Liver (tissue), 9 donors: Measurements from ENCODE around the gene ZKSCAN7. TPM values are rescaled to one million over a fixed set of nuclear protein-coding genes. Genes with fewer than 3 reads are reported as not detected.

ENCODE experiments used
- DNase-seq: peaks from one replicate; pipeline ENCODE4 v3.0.0-alpha.2; 2017; ENCODE audit warnings: low spot score
- H3K27ac ChIP-seq, 2 donors: one replicate each; pipeline ENCODE4 v1.7.0; 2013; ENCODE audit warnings: inconsistent platforms in 2 of 2, low read length in 2 of 2, control low read depth in 1 of 2, low read depth in 1 of 2, mild to moderate bottlenecking in 1 of 2
- H3K27me3 ChIP-seq, 4 donors: one replicate each; pipeline versions ENCODE4 v1.6.1 to v1.7.0; 2013; ENCODE audit warnings: low read length in 3 of 4, inconsistent platforms in 1 of 4, mild to moderate bottlenecking in 1 of 4, moderate library complexity in 1 of 4; ENCODE audit not compliant: control insufficient read depth in 4 of 4, insufficient read depth in 4 of 4
- H3K36me3 ChIP-seq, 4 donors: one replicate each; pipeline versions ENCODE4 v1.6.1 to v1.7.0; 2013; ENCODE audit warnings: low read length in 3 of 4, mild to moderate bottlenecking in 3 of 4, low read depth in 1 of 4, moderate library complexity in 1 of 4; ENCODE audit not compliant: control insufficient read depth in 4 of 4, insufficient read depth in 3 of 4
- H3K4me1 ChIP-seq, 4 donors: one replicate each; pipeline versions ENCODE4 v1.6.1 to v1.7.0; 2013; ENCODE audit warnings: low read length in 3 of 4, mild to moderate bottlenecking in 3 of 4, moderate library complexity in 1 of 4; ENCODE audit not compliant: control insufficient read depth in 4 of 4, insufficient read depth in 4 of 4
- H3K4me3 ChIP-seq, 3 donors: one replicate each; pipeline versions ENCODE4 v1.6.1 to v1.7.0; 2013; ENCODE audit warnings: low read length in 3 of 3, control low read depth in 1 of 3, low read depth in 1 of 3, mild to moderate bottlenecking in 1 of 3
- H3K9ac ChIP-seq, 2 donors: one replicate each; pipeline ENCODE4 v1.7.0; 2013; ENCODE audit warnings: low read length in 2 of 2, mild to moderate bottlenecking in 2 of 2, moderate library complexity in 2 of 2, control low read depth in 1 of 2, low read depth in 1 of 2
- H3K9me3 ChIP-seq, 4 donors: one replicate each; pipeline versions ENCODE4 v1.6.1 to v1.7.0; 2013; ENCODE audit warnings: low read length in 3 of 4; ENCODE audit not compliant: control insufficient read depth in 4 of 4
- EGR1 ChIP-seq, 2 donors: IDR thresholded peaks; 2 replicates each; pipeline ENCODE4 v1.6.1; 2016 to 2018; ENCODE audit warnings: antibody characterized with exemption in 2 of 2, low read depth in 2 of 2
- FOXA1 ChIP-seq: IDR thresholded peaks from 2 replicates; pipeline ENCODE4 v1.6.1; 2016; ENCODE audit warnings: antibody characterized with exemption
- FOXA2 ChIP-seq: IDR thresholded peaks from 2 replicates; pipeline ENCODE4 v1.6.1; 2016; ENCODE audit warnings: antibody characterized with exemption
- GABPA ChIP-seq, 2 donors: IDR thresholded peaks in 1 of 2; conservative IDR thresholded peaks in 1 of 2; 2 replicates each; pipeline ENCODE4 v1.6.1; 2016; ENCODE audit warnings: antibody characterized with exemption in 2 of 2, mild to moderate bottlenecking in 1 of 2, moderate library complexity in 1 of 2
- HNF4A ChIP-seq, 2 donors: conservative IDR thresholded peaks; 2 replicates each; pipeline ENCODE4 v1.6.1; 2016; ENCODE audit warnings: antibody characterized with exemption in 2 of 2, mild to moderate bottlenecking in 2 of 2
- HNF4G ChIP-seq: IDR thresholded peaks from 2 replicates; pipeline ENCODE4 v1.6.1; 2016; ENCODE audit warnings: antibody characterized with exemption
- JUND ChIP-seq, 2 donors: IDR thresholded peaks; 2 replicates each; pipeline ENCODE4 v1.6.1; 2016; ENCODE audit warnings: antibody characterized with exemption in 2 of 2
- NR2F2 ChIP-seq: IDR thresholded peaks from 2 replicates; pipeline ENCODE4 v1.6.1; 2016; ENCODE audit warnings: antibody characterized with exemption
- RAD21 ChIP-seq, 2 donors: IDR thresholded peaks; 2 replicates each; pipeline ENCODE4 v1.6.1; 2016; ENCODE audit warnings: antibody characterized with exemption in 2 of 2, mild to moderate bottlenecking in 2 of 2
- RXRA ChIP-seq, 2 donors: IDR thresholded peaks; 2 replicates each; pipeline ENCODE4 v1.6.1; 2017 to 2018; ENCODE audit warnings: antibody characterized with exemption in 2 of 2, mild to moderate bottlenecking in 1 of 2
- SP1 ChIP-seq: IDR thresholded peaks from 2 replicates; pipeline ENCODE4 v1.6.1; 2018; ENCODE audit warnings: antibody characterized with exemption, mild to moderate bottlenecking
- TAF1 ChIP-seq: conservative IDR thresholded peaks from 2 replicates; pipeline ENCODE4 v1.6.1; 2016; ENCODE audit warnings: antibody characterized with exemption, mild to moderate bottlenecking
- YY1 ChIP-seq: IDR thresholded peaks from 2 replicates; pipeline ENCODE4 v1.6.1; 2016; ENCODE audit warnings: antibody characterized with exemption, mild to moderate bottlenecking
- WGBS: extraction: QIAGEN DNeasy Blood & Tissue Kit; methylation state at CpG from one replicate; pipeline ENCODE4 v1.1.7; 2013; 5-methylcytosine and 5-hydroxymethylcytosine counted together
- polyA plus RNA-seq, 2 donors: library from polyadenylated mRNA; stranded (reverse) in 1 of 2; unstranded in 1 of 2; fragments of 200-250 nt in 1 of 2; fragments of >200 nt in 1 of 2; fragmentation: Nextera tagmentation in 1 of 2; extraction: Ambion mirVana in 1 of 2; gene quantifications; one replicate each; pipeline versions ENCODE4 v1.2.1 to v1.2.3, GENCODE V29; 2013 to 2015
- total RNA-seq, 2 donors: library from RNA; depleted of rRNA; stranded (reverse); fragments of >200 nt; gene quantifications; one replicate each; pipeline ENCODE4 v1.2.3, GENCODE V29; 2014
- TF ChIP-seq, protein P1 (sequence below): fragments of 150-350 bp; IDR thresholded peaks from 2 replicates; pipeline ENCODE4 v1.5.1; 2017; ENCODE audit warnings: improper control_type of control experiment, low read depth, low read length; ENCODE audit not compliant: missing input control
- TF ChIP-seq, protein P2 (sequence below): IDR thresholded peaks from 2 replicates; pipeline ENCODE4 v1.6.1; 2016; ENCODE audit warnings: antibody characterized with exemption
- TF ChIP-seq, protein P3 (sequence below): IDR thresholded peaks from 2 replicates; pipeline ENCODE4 v1.6.1; 2016; ENCODE audit warnings: antibody characterized with exemption, mild to moderate bottlenecking
- TF ChIP-seq, protein P4 (sequence below): IDR thresholded peaks from 2 replicates; pipeline ENCODE4 v1.6.1; 2016; ENCODE audit warnings: antibody characterized with exemption
- TF ChIP-seq, protein P5 (sequence below): IDR thresholded peaks from 2 replicates; pipeline ENCODE4 v1.6.1; 2016; ENCODE audit warnings: antibody characterized with exemption
- donor health status: healthy.
- donor health status: healthy.
- donor health status: healthy.
- donor health status: healthy.
- donor health status: healthy.

Gene ZKSCAN7
- total and polyA plus RNA-seq, 4 donors: 1.1 to 4.4 (median 2.2) TPM

DNA sequence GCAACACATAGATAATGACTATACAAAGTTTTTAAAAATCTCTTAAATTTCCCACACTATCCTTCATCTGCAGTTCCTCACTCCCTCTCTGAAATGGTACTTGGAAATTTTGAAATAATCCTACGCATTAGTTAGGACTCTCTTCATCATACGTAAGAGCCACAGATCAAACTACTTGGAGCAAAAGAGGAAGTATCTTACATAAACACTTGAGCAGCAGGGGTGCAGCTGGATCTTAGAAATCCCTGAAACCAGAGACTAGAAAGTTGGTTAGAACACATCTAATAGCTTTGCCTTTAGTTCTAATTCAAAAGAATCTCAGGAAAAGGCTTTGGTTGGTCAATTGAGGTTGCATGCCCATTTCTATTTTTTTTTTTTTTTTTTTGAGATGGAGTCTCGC is 38.8 kb upstream of the ZKSCAN7 start:
- DNase-seq: no peak
- no peak overlapping the region for H3K4me3 ChIP-seq
- 82% methylated on average over 2 of the region's 3 CpGs for WGBS
- H3K36me3 ChIP-seq: no peaks in the 10 kb centered on the region
- H3K27ac ChIP-seq: no peak overlapping the region
- no peaks in the 10 kb centered on the region for H3K9me3 ChIP-seq
- H3K27me3 ChIP-seq: no peaks in the 10 kb centered on the region
- peaks cover 0 to 4% (median under 1%) of the 10 kb centered on the region in 4 donors for H3K4me1 ChIP-seq
- TF ChIP-seq RXRA (IDR thresholded peaks at IDR 0.05): no peak
- no peak for TF ChIP-seq GABPA (IDR thresholded peaks at IDR 0.05 in 1 of 2, conservative IDR thresholded peaks at IDR 0.05 in 1 of 2)
- no peak for TF ChIP-seq NR2F2
- TF ChIP-seq, protein P1, sequence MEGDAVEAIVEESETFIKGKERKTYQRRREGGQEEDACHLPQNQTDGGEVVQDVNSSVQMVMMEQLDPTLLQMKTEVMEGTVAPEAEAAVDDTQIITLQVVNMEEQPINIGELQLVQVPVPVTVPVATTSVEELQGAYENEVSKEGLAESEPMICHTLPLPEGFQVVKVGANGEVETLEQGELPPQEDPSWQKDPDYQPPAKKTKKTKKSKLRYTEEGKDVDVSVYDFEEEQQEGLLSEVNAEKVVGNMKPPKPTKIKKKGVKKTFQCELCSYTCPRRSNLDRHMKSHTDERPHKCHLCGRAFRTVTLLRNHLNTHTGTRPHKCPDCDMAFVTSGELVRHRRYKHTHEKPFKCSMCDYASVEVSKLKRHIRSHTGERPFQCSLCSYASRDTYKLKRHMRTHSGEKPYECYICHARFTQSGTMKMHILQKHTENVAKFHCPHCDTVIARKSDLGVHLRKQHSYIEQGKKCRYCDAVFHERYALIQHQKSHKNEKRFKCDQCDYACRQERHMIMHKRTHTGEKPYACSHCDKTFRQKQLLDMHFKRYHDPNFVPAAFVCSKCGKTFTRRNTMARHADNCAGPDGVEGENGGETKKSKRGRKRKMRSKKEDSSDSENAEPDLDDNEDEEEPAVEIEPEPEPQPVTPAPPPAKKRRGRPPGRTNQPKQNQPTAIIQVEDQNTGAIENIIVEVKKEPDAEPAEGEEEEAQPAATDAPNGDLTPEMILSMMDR: no peak
- no peak for TF ChIP-seq FOXA1
- TF ChIP-seq YY1: no peak
- no peak for TF ChIP-seq RAD21 (IDR thresholded peaks at IDR 0.05)
- no peak for TF ChIP-seq HNF4G
- H3K9ac ChIP-seq: no peak overlapping the region

DNA sequence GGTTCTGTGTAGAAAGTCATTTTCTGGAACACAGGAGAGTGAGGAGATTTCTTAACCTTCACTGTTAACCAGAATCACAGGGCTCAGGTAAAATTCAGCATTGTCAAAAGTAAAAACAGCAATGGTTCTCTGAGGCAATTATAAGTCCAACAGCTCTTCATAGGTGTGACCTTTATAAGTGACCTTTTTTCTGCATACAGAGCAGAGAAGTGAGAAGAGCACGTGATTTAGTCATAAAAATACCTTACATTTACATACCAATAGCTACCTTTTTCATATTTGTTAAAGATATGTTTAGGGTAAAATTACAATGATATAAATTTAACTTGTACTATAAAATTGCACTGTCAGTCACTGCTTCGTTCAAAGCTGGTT is 36.2 kb upstream of the ZKSCAN7 start:
- WGBS: 78% methylated on average over 2 of the region's 2 CpGs
- H3K4me1 ChIP-seq: no peaks in the 10 kb centered on the region
- no peaks in the 10 kb centered on the region for H3K36me3 ChIP-seq
- H3K9me3 ChIP-seq: no peaks in the 10 kb centered on the region
- no peak overlapping the region for H3K4me3 ChIP-seq
- no peaks in the 10 kb centered on the region for H3K27me3 ChIP-seq
- no peak for DNase-seq
- no peak overlapping the region for H3K9ac ChIP-seq
- H3K27ac ChIP-seq: no peak overlapping the region
- TF ChIP-seq YY1: no peak
- no peak for TF ChIP-seq FOXA1
- TF ChIP-seq, protein P2, sequence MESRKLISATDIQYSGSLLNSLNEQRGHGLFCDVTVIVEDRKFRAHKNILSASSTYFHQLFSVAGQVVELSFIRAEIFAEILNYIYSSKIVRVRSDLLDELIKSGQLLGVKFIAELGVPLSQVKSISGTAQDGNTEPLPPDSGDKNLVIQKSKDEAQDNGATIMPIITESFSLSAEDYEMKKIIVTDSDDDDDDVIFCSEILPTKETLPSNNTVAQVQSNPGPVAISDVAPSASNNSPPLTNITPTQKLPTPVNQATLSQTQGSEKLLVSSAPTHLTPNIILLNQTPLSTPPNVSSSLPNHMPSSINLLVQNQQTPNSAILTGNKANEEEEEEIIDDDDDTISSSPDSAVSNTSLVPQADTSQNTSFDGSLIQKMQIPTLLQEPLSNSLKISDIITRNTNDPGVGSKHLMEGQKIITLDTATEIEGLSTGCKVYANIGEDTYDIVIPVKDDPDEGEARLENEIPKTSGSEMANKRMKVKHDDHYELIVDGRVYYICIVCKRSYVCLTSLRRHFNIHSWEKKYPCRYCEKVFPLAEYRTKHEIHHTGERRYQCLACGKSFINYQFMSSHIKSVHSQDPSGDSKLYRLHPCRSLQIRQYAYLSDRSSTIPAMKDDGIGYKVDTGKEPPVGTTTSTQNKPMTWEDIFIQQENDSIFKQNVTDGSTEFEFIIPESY: no peak
- TF ChIP-seq FOXA2: no peak
- TF ChIP-seq TAF1: no peak
- no peak for TF ChIP-seq JUND (IDR thresholded peaks at IDR 0.05)
- no peak for TF ChIP-seq HNF4G
- no peak for TF ChIP-seq NR2F2
- TF ChIP-seq EGR1 (IDR thresholded peaks at IDR 0.05; ENCODE audit: low read depth in 2 of 2): no peak
- TF ChIP-seq GABPA (IDR thresholded peaks at IDR 0.05 in 1 of 2, conservative IDR thresholded peaks at IDR 0.05 in 1 of 2): no peak

DNA sequence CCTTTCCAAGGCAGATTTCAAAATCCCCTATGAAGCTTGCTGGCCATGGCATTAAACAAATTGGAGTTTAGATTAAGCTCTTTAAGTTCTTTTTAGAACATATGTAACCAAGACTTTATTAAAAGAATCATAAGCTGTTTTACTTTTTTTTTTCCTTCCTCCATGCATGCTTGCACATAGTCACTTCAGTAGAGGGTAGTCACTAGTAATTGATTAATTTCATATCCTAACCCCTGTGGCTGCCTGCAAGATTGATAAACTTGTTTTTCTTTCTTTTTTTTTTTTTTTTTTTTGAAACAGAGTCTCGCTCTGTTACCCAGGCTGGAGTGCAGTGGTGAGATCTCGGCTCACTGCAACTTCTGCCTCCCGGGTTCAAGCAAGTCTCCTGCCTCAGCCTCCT is 33.3 kb upstream of the ZKSCAN7 start:
- Histone ChIP-seq H3K9me3 (no peaks in the 10 kb centered on the region), H3K4me1 (no peaks in the 10 kb centered on the region), H3K36me3 (no peaks in the 10 kb centered on the region), H3K27ac (no peak overlapping the region), H3K4me3 (no peak overlapping the region), H3K27me3 (no peaks in the 10 kb centered on the region), H3K9ac (no peak overlapping the region)
- no peak for DNase-seq
- WGBS: 95% methylated on average over 3 of the region's 3 CpGs
- TF ChIP-seq, protein P3, sequence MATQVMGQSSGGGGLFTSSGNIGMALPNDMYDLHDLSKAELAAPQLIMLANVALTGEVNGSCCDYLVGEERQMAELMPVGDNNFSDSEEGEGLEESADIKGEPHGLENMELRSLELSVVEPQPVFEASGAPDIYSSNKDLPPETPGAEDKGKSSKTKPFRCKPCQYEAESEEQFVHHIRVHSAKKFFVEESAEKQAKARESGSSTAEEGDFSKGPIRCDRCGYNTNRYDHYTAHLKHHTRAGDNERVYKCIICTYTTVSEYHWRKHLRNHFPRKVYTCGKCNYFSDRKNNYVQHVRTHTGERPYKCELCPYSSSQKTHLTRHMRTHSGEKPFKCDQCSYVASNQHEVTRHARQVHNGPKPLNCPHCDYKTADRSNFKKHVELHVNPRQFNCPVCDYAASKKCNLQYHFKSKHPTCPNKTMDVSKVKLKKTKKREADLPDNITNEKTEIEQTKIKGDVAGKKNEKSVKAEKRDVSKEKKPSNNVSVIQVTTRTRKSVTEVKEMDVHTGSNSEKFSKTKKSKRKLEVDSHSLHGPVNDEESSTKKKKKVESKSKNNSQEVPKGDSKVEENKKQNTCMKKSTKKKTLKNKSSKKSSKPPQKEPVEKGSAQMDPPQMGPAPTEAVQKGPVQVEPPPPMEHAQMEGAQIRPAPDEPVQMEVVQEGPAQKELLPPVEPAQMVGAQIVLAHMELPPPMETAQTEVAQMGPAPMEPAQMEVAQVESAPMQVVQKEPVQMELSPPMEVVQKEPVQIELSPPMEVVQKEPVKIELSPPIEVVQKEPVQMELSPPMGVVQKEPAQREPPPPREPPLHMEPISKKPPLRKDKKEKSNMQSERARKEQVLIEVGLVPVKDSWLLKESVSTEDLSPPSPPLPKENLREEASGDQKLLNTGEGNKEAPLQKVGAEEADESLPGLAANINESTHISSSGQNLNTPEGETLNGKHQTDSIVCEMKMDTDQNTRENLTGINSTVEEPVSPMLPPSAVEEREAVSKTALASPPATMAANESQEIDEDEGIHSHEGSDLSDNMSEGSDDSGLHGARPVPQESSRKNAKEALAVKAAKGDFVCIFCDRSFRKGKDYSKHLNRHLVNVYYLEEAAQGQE: no peak
- no peak for TF ChIP-seq SP1
- TF ChIP-seq, protein P2: no peak
- TF ChIP-seq, protein P4, sequence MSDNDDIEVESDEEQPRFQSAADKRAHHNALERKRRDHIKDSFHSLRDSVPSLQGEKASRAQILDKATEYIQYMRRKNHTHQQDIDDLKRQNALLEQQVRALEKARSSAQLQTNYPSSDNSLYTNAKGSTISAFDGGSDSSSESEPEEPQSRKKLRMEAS: no peak
- TF ChIP-seq, protein P5, sequence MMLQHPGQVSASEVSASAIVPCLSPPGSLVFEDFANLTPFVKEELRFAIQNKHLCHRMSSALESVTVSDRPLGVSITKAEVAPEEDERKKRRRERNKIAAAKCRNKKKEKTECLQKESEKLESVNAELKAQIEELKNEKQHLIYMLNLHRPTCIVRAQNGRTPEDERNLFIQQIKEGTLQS: no peak
- TF ChIP-seq NR2F2: no peak
- TF ChIP-seq YY1: no peak
- TF ChIP-seq TAF1: no peak
- TF ChIP-seq HNF4G: no peak
- no peak for TF ChIP-seq GABPA (IDR thresholded peaks at IDR 0.05 in 1 of 2, conservative IDR thresholded peaks at IDR 0.05 in 1 of 2)
- TF ChIP-seq HNF4A (conservative IDR thresholded peaks at IDR 0.05): no peak
- no peak for TF ChIP-seq FOXA1
- TF ChIP-seq JUND (IDR thresholded peaks at IDR 0.05): no peak
- no peak for TF ChIP-seq EGR1 (IDR thresholded peaks at IDR 0.05; ENCODE audit: low read depth in 2 of 2)
- no peak for TF ChIP-seq RAD21 (IDR thresholded peaks at IDR 0.05)
- no peak for TF ChIP-seq RXRA (IDR thresholded peaks at IDR 0.05)
- TF ChIP-seq FOXA2: no peak
